GM12864 (cell line): ENCODE measurements around the gene LRRC41.
"Not testable (repeated sequence)": the region's sequence is repeated elsewhere in the genome, so short reads cannot be mapped to it uniquely, and the experiment has no call there.

Experiments used
- DNase-seq: peaks from one replicate; pipeline ENCODE4 v3.0.0-alpha.2; 2011; ENCODE audit warnings: low read depth
- H3K4me3 ChIP-seq: 2 replicates; pipeline ENCODE4 v1.5.1; 2011; ENCODE audit warnings: mild to moderate bottlenecking, low read depth, low read length, control low read depth
- CTCF ChIP-seq: IDR thresholded peaks from 2 replicates; pipeline ENCODE4 v1.5.1; 2011; ENCODE audit warnings: low read depth, mild to moderate bottlenecking, moderate library complexity, low read length, control low read depth, inconsistent platforms; ENCODE audit errors: missing control alignments

The LRRC41 gene

GRCh38 chr1:46342677-46343350 is 39.4 kb upstream of the LRRC41 start:
- DNase-seq: no peak
- H3K4me3 ChIP-seq: no peak overlapping the region
- no peak for TF ChIP-seq CTCF

GRCh38 chr1:46342084-46342656 is 38.8 kb upstream of the LRRC41 start:
- DNase-seq: no peak
- H3K4me3 ChIP-seq: peak overlapping the region; percentile 87
- TF ChIP-seq CTCF: peak; percentile 59

GRCh38 chr1:46341222-46342083 is 38.0 kb upstream of the LRRC41 start:
- no peak for DNase-seq
- no peak for TF ChIP-seq CTCF
- peak overlapping the region; percentile 87 for H3K4me3 ChIP-seq

- DNase-seq: peak; percentile 71
- peak within 1 kb of the TSS; percentile 87 for H3K4me3 ChIP-seq
- TF ChIP-seq CTCF: peak; percentile 70
Observed at GRCh38 chr1:46340404-46341221, 37.2 kb upstream of the LRRC41 start, which contains the start of gene NSUN4. Gene NSUN4 (plus strand): TSS chr1:46340807. CDS start chr1:46340827, 20 bp downstream.

GRCh38 chr1:46337409-46337808 is 34.0 kb upstream of the LRRC41 start:
- H3K4me3 ChIP-seq, DNase-seq: not testable (repeated sequence)

GRCh38 chr1:46335081-46335480 is 31.7 kb upstream of the LRRC41 start:
- DNase-seq: no peak
- H3K4me3 ChIP-seq: no peak overlapping the region
- no peak for TF ChIP-seq CTCF

- no peak overlapping the region for H3K4me3 ChIP-seq
- no peak for TF ChIP-seq CTCF
- no peak for DNase-seq
Observed at GRCh38 chr1:46334030-46334384, 30.6 kb upstream of the LRRC41 start.
